GM21526 (cell line): Measurements from ENCODE around the gene TDP1.

Source experiments
- ATAC-seq: cut with Tn5 transposase; IDR thresholded peaks from one replicate; pipeline ENCODE4 v1.9.1; 2021; ENCODE audit warnings: moderate library complexity; ENCODE audit not compliant: unreplicated experiment, low FRiP score

The TDP1 gene

GRCh38 chr14:89936654-89937185, 19.0 kb upstream of the TDP1 start:
- no peak for ATAC-seq

- ATAC-seq: no peak
These were observed 13.8 kb upstream of the TDP1 start for GRCh38 chr14:89941830-89942377.

- no peak for ATAC-seq
These were observed 8.4 kb upstream of the TDP1 start for GRCh38 chr14:89947344-89947743.

GRCh38 chr14:89952576-89952975, 3.2 kb upstream of the TDP1 start:
- ATAC-seq: no peak

GRCh38 chr14:89953602-89954001, 2.1 kb upstream of the TDP1 start:
- ATAC-seq: no peak

- ATAC-seq: peak; percentile 85
These were observed 1.4 kb upstream of the TDP1 start, which contains the start of gene EFCAB11 for GRCh38 chr14:89954070-89955021. Gene EFCAB11 (minus strand): TSS chr14:89954730. CDS start chr14:89954660, 70 bp downstream.

GRCh38 chr14:89955022-89955744, 544 bp upstream of the TDP1 start:
- ATAC-seq: peak; percentile 26

- ATAC-seq: no peak
These were observed 908 bp downstream of the TDP1 start for GRCh38 chr14:89956661-89957009.

GRCh38 chr14:89957376-89957775, 1.6 kb downstream of the TDP1 start:
- no peak for ATAC-seq

GRCh38 chr14:89957791-89958190, 2.1 kb downstream of the TDP1 start:
- no peak for ATAC-seq

GRCh38 chr14:89958966-89959365, 3.2 kb downstream of the TDP1 start:
- no peak for ATAC-seq

- ATAC-seq: no peak
These were observed 4.2 kb downstream of the TDP1 start for GRCh38 chr14:89959853-89960445.

GRCh38 chr14:89960914-89961313, 5.2 kb downstream of the TDP1 start:
- no peak for ATAC-seq

GRCh38 chr14:89963288-89963978, 7.7 kb downstream of the TDP1 start:
- no peak for ATAC-seq

GRCh38 chr14:89965839-89966238, 10.1 kb downstream of the TDP1 start:
- no peak for ATAC-seq

- peak; percentile 53 for ATAC-seq
These were observed 17.6 kb downstream of the TDP1 start for GRCh38 chr14:89973234-89973823.

- no peak for ATAC-seq
These were observed 21.9 kb downstream of the TDP1 start for GRCh38 chr14:89977668-89978067.

- ATAC-seq: no peak
These were observed 22.9 kb downstream of the TDP1 start for GRCh38 chr14:89978656-89979055.

GRCh38 chr14:89983375-89983774, 27.6 kb downstream of the TDP1 start:
- ATAC-seq: no peak
